Adrenal gland (tissue), 12 donors: ENCODE data around the gene DDX31. TPM values are rescaled to one million over a fixed set of nuclear protein-coding genes. Genes with fewer than 3 reads are reported as not detected.

Experiments
- DNase-seq, 7 donors: peaks; one replicate each; pipeline ENCODE4 v3.0.0-alpha.2; 2019 to 2020
- H3K27ac ChIP-seq, 5 donors: fragments of 200-600 bp; sonication (generic) in 4 of 5; 1 replicate in 3 of 5; 2 replicates in 2 of 5; pipeline versions ENCODE4 v1.5.1 to v1.8.0; 2016 to 2020; ENCODE audit warnings: mild to moderate bottlenecking in 1 of 5
- H3K27me3 ChIP-seq: fragments of 200-600 bp; 2 replicates; pipeline ENCODE4 v1.8.0; 2021
- H3K36me3 ChIP-seq, 2 donors: fragments of 200-600 bp; replicated peaks in 1 of 2; 1 replicate in 1 of 2; 2 replicates in 1 of 2; pipeline versions ENCODE4 v1.5.1 to v1.8.0; 2018 to 2022
- H3K4me1 ChIP-seq, 2 donors: fragments of 200-600 bp; replicated peaks in 1 of 2; 1 replicate in 1 of 2; 2 replicates in 1 of 2; pipeline versions ENCODE4 v1.5.1 to v1.8.0; 2018 to 2021
- H3K4me3 ChIP-seq, 4 donors: fragments of 200-600 bp; sonication (generic) in 3 of 4; one replicate each; pipeline ENCODE4 v1.5.1; 2016 to 2018
- H3K9me3 ChIP-seq, 3 donors: fragments of 200-600 bp; sonication (generic) in 1 of 3; replicated peaks in 1 of 3; 1 replicate in 2 of 3; 2 replicates in 1 of 3; pipeline versions ENCODE4 v1.5.1 to v1.8.0; 2016 to 2021
- CTCF ChIP-seq, 6 experiments: fragments of 450-650 bp in 4 of 6; fragments of 200-600 bp in 2 of 6; sonication (generic) in 1 of 6; IDR thresholded peaks; 1 replicate in 5 of 6; 2 replicates in 1 of 6; pipeline versions ENCODE4 v1.5.1 to v1.8.0; 2016 to 2021; ENCODE audit warnings: antibody characterized with exemption in 6 of 6, mild to moderate bottlenecking in 2 of 6, moderate library complexity in 1 of 6
- POLR2A ChIP-seq, 2 donors: fragments of 450-650 bp; IDR thresholded peaks; one replicate each; pipeline ENCODE4 v1.6.1; 2017; ENCODE audit warnings: antibody characterized with exemption in 2 of 2, mild to moderate bottlenecking in 2 of 2, moderate library complexity in 1 of 2
- WGBS, 4 donors: extraction: QIAGEN DNeasy Blood & Tissue Kit in 2 of 4; methylation state at CpG; one replicate each; pipeline versions ENCODE4 v1.1.5 to v1.1.7; 2013 to 2017; 5-methylcytosine and 5-hydroxymethylcytosine counted together
- intact Hi-C, 2 donors: fragments of 100-400 bp; cut with DNase I; formaldehyde crosslinking; loops; one replicate each; pipeline versions ENCODE4 v1.14.1 to v1.15.0; 2022 to 2023
- polyA plus RNA-seq, 3 donors: library from polyadenylated mRNA; stranded (reverse); fragments of 200-250 nt in 2 of 3; fragments of 350-450 nt in 1 of 3; fragmentation: Illumina TruSeq in 1 of 3; extraction: RNeasy Lipid Tissue Mini Kit (QIAGEN cat#74804) in 1 of 3; gene quantifications; one replicate each; pipeline ENCODE4 v1.2.3, GENCODE V29; 2013 to 2014
- total RNA-seq, 9 donors: library from RNA; depleted of rRNA in 4 of 9; stranded (reverse); fragments of >200 nt in 4 of 9; fragments of 120-200 nt in 1 of 9; fragmentation: NEBNext Ultra II Directional in 1 of 9; extraction: Animal tissue kit (Norgen Biotek cat#: 25700) in 1 of 9; gene quantifications; one replicate each; pipeline versions ENCODE4 v1.1.0 to v1.2.4, GENCODE V29; 2013 to 2023
- donor health status: healthy with polysubstance abuse.
- donor health status: Bipolar disorder and iron deficiency.
- donor health status: DM: yes; HTN: yes; CAD: no.
- donor health status: DM: no; HTN: no; CAD: no.
- donor health status: DM: no; HTN: no; CAD: no.
- donor health status: DM: yes; HTN: yes; CAD: no.

The DDX31 gene
- total and polyA plus RNA-seq, 12 donors, result 7.4 to 13.8 (median 9.7) TPM

GRCh38 chr9:132674485-132674884 is 4.7 kb upstream of the DDX31 start:
- Histone ChIP-seq H3K4me1 (peaks cover 16 to 37% of the 10 kb centered on the region in 2 donors), H3K27ac (no peak overlapping the region), H3K4me3 (no peak overlapping the region), H3K36me3 (peaks cover 0 to 18% of the 10 kb centered on the region in 2 donors), H3K9me3 (no peaks in the 10 kb centered on the region), H3K27me3 (no peaks in the 10 kb centered on the region)
- intact Hi-C loops, result loop anchor here in 1 of 2 donors (5.0 to 10.0 kb wide), 2 partner anchors 123 to 200 kb away; partner anchors contain the start of genes AK8 and SPACA9
- TF ChIP-seq CTCF (IDR thresholded peaks at IDR 0.05), result no peak
- no peak for TF ChIP-seq POLR2A (IDR thresholded peaks at IDR 0.05)
- 88 to 93% (median 89%) methylated on average over 4 of the region's 4 CpGs for WGBS, 4 donors
- DNase-seq, result no peak

- DNase-seq, result no peak
- Histone ChIP-seq H3K27me3 (no peaks in the 10 kb centered on the region), H3K4me3 (no peak overlapping the region), H3K36me3 (peaks cover 0 to 7% of the 10 kb centered on the region in 2 donors), H3K9me3 (no peaks in the 10 kb centered on the region), H3K4me1 (peaks cover 16 to 42% of the 10 kb centered on the region in 2 donors), H3K27ac (no peak overlapping the region)
- intact Hi-C loops, result loop anchor here in 1 of 2 donors (5.0 to 10.0 kb wide), 2 partner anchors 124 to 201 kb away; partner anchors contain the start of genes AK8 and SPACA9
- TF ChIP-seq POLR2A (IDR thresholded peaks at IDR 0.05), result no peak
- TF ChIP-seq CTCF (IDR thresholded peaks at IDR 0.05), result no peak
- WGBS, 4 donors, result 49 to 60% (median 53%) methylated on average over 6 of the region's 6 CpGs
Observed at GRCh38 chr9:132673355-132673754, 3.6 kb upstream of the DDX31 start.

- TF ChIP-seq CTCF (IDR thresholded peaks at IDR 0.05) (no peak), POLR2A (IDR thresholded peaks at IDR 0.05) (no peak)
- 35 to 45% (median 41%) methylated on average over 5 of the region's 5 CpGs for WGBS, 4 donors
- Histone ChIP-seq H3K27ac (no peak overlapping the region), H3K36me3 (no peaks in the 10 kb centered on the region), H3K4me1 (peaks cover 16 to 47% of the 10 kb centered on the region in 2 donors), H3K27me3 (no peaks in the 10 kb centered on the region), H3K9me3 (no peaks in the 10 kb centered on the region), H3K4me3 (no peak overlapping the region)
- intact Hi-C loops, result loop anchor here in 1 of 2 donors (5.0 to 10.0 kb wide), 2 partner anchors 125 to 202 kb away; partner anchors contain the start of genes AK8 and SPACA9
- DNase-seq, result no peak
Observed at GRCh38 chr9:132672413-132672690, 2.6 kb upstream of the DDX31 start.

GRCh38 chr9:132671620-132672412 is 2.0 kb upstream of the DDX31 start:
- no peak overlapping the region for H3K27ac ChIP-seq

More at GRCh38 chr9:132671620-132672412, 2.0 kb upstream of the DDX31 start:
- peaks cover 16 to 47% of the 10 kb centered on the region in 2 donors for H3K4me1 ChIP-seq
- H3K36me3 ChIP-seq, result no peaks in the 10 kb centered on the region
- 80 to 88% (median 85%) methylated on average over 6 of the region's 6 CpGs for WGBS, 4 donors
- H3K27me3 ChIP-seq, result no peaks in the 10 kb centered on the region
- peak overlapping the region in 1 of 4 donors; percentile 77 for H3K4me3 ChIP-seq
- intact Hi-C loops, result loop anchor here in 1 of 2 donors (5.0 to 10.0 kb wide), 2 partner anchors 125 to 203 kb away; partner anchors contain the start of genes AK8 and SPACA9
- DNase-seq, result no peak
- TF ChIP-seq CTCF (IDR thresholded peaks at IDR 0.05) (no peak), POLR2A (IDR thresholded peaks at IDR 0.05) (no peak)
- H3K9me3 ChIP-seq, result no peaks in the 10 kb centered on the region
